ENCODE results near the gene TRPV4.

GRCh38 chr12:109839444-109839843, 6.2 kb upstream of the TRPV4 start:
- TF ChIP-seq CTCF (IDR thresholded peaks at IDR 0.05) = no peak
- no peak for TF ChIP-seq POLR2A (IDR thresholded peaks at IDR 0.05)

Measured in uterus (tissue), 2 donors.